HG03342 (cell line): ENCODE data around the gene MICB.
"Not testable (repeated sequence)": the region's sequence is repeated elsewhere in the genome, so short reads cannot be mapped to it uniquely, and the experiment has no call there.

ENCODE experiments used
- ATAC-seq: cut with Tn5 transposase; IDR thresholded peaks from one replicate; pipeline ENCODE4 v1.9.1; 2021; ENCODE audit warnings: mild to moderate bottlenecking, moderate library complexity; ENCODE audit not compliant: unreplicated experiment

The MICB gene

GRCh38 chr6:31473780-31474761 lies 23.9 kb upstream of the MICB start:
- ATAC-seq = no peak

- ATAC-seq = no peak
Observed at GRCh38 chr6:31474871-31475286, 23.1 kb upstream of the MICB start.

GRCh38 chr6:31476515-31477139 lies 21.3 kb upstream of the MICB start:
- ATAC-seq = no peak

GRCh38 chr6:31477521-31477920 lies 20.4 kb upstream of the MICB start:
- no peak for ATAC-seq

- no peak for ATAC-seq
Observed at GRCh38 chr6:31478186-31478950, 19.6 kb upstream of the MICB start.

GRCh38 chr6:31479151-31479932 lies 18.6 kb upstream of the MICB start:
- no peak for ATAC-seq

GRCh38 chr6:31479933-31480535 lies 17.9 kb upstream of the MICB start:
- ATAC-seq = no peak

- ATAC-seq = no peak
Observed at GRCh38 chr6:31480574-31480973, 17.4 kb upstream of the MICB start.

- no peak for ATAC-seq
Observed at GRCh38 chr6:31483392-31483791, 14.6 kb upstream of the MICB start.

GRCh38 chr6:31485055-31485454 lies 12.9 kb upstream of the MICB start:
- ATAC-seq = no peak

GRCh38 chr6:31486065-31486837 lies 11.7 kb upstream of the MICB start:
- not testable (repeated sequence) for ATAC-seq

- not testable (repeated sequence) for ATAC-seq
Observed at GRCh38 chr6:31487674-31488073, 10.3 kb upstream of the MICB start.

- ATAC-seq = no peak
Observed at GRCh38 chr6:31489086-31489485, 8.9 kb upstream of the MICB start.

GRCh38 chr6:31490115-31490873 lies 7.7 kb upstream of the MICB start:
- no peak for ATAC-seq

- not testable (repeated sequence) for ATAC-seq
Observed at GRCh38 chr6:31493550-31493874, 4.4 kb upstream of the MICB start.

GRCh38 chr6:31493875-31494694 lies 3.9 kb upstream of the MICB start:
- peak; percentile 45 for ATAC-seq

GRCh38 chr6:31495580-31495979 lies 2.4 kb upstream of the MICB start:
- no peak for ATAC-seq

GRCh38 chr6:31496826-31497225 lies 1.1 kb upstream of the MICB start:
- not testable (repeated sequence) for ATAC-seq
